B cell (primary cell): ENCODE results near the gene SLF2.

Source experiments
- CTCF ChIP-seq: fragments of 200-600 bp; IDR thresholded peaks from one replicate; pipeline ENCODE4 v1.8.0; 2022; ENCODE audit warnings: antibody characterized with exemption, mild to moderate bottlenecking
- EZH2 ChIP-seq: IDR thresholded peaks from 2 replicates; pipeline ENCODE4 v1.6.1; 2012; ENCODE audit warnings: borderline replicate concordance, low read depth, mild to moderate bottlenecking, moderate library complexity, low read length; ENCODE audit not compliant: insufficient read depth, poor library complexity, severe bottlenecking

DNA sequence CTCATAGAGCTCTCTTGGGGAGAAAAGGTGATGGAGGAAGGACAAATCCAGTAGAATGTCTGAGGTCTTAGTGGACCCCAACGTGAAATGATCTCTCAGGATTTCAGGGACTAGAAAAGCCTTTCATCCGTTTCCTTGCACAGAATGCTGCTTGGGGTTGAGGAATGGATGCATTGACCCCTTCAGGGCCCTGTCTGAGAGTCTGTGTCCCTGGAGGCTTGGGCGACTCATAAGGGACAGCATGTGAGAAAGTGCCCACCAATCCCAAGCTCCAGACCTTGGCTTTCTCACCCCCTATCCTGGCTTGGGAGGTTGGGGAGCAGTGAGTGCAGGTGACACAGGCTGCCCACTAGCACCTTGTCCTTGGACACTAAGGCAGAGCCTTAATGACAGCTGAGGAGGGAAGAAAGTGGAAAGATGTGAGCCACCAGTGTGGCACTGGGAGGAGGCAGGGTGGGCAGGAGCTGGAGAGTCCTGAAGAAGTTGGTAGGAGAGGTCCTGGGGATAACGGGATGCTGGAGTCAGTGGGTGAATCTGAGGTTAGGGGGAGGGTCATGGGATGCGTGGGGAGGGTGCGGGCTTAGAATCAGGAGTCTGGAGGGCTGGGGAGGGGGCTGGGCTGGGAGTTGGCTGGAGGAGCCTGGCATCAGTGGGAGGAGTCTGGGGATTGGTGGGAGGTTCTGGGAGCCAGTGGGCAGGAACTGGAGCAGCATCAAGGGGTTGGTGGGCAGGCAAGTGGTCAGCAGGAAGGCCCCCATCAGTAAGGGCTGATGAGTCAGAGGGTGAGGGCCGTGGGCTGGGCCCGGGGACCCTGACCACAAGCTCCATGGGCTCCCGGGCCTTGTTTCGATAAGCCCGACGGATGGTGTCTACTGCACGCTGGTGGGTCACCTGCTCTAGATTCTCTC lies 95.4 kb downstream of the SLF2 start:
- no peak for TF ChIP-seq CTCF
- TF ChIP-seq EZH2 = no peak
